K562 (cell line): ENCODE measurements around the gene ITPRID2. TPM values are rescaled to one million over a fixed set of nuclear protein-coding genes. Genes with fewer than 3 reads are reported as not detected.

ENCODE experiments used
- ATAC-seq: fragments of 200-7000 bp; cut with Tn5 transposase; 3 replicates; pipeline ENCODE4 v1.9.1; 2020; ENCODE audit warnings: moderate library complexity
- BruUV-seq: library from RNA; stranded (reverse); fragments of 400-500 nt; replicated peaks from 2 replicates; lab custom pipeline; 2021; lab: Mats Ljungman, UMichigan
- CTCF ChIA-PET: fragments of 300-600 bp; formaldehyde crosslinking; extraction: SDS; loops from one replicate; lab custom pipeline; 2021; ENCODE audit warnings: low intra/inter-chr PET ratio; lab: Yijun Ruan, JAX
- POLR2A ChIA-PET: fragments of 300-600, 350-650 bp; sonication (Branson Sonifier 250); formaldehyde crosslinking; extraction: SDS; loops from one replicate; lab custom pipeline; 2021; ENCODE audit warnings: antibody characterized with exemption, inconsistent platforms; lab: Yijun Ruan, JAX
- DNase-seq, 4 experiments: peaks; one replicate each; pipeline versions ENCODE4 v3.0.0 to v3.0.0-alpha.2; 2011 to 2018; ENCODE audit warnings: low spot score in 3 of 4, mixed read lengths in 3 of 4; ENCODE audit errors: extremely low read depth in 1 of 4
- FAIRE-seq: peaks from 2 replicates; lab custom pipeline; 2011; peaks lifted over from hg19 to GRCh38; lab: Jason Lieb, UNC
- H2AFZ ChIP-seq: 2 replicates; pipeline ENCODE4 v1.6.0; 2011; ENCODE audit warnings: low read depth, low read length, control low read depth, inconsistent platforms
- H3K27ac ChIP-seq: fragments of 200-600 bp; 3 replicates; pipeline ENCODE4 v1.8.0; 2011; ENCODE audit warnings: low read depth, mild to moderate bottlenecking, control low read depth, inconsistent platforms, low read length, moderate library complexity, mixed read lengths; ENCODE audit errors: extremely low read depth
- H3K27me3 ChIP-seq, 2 experiments: fragments of 300-600 bp in 1 of 2; 2 replicates in 1 of 2; 3 replicates in 1 of 2; pipeline versions ENCODE4 v1.6.0 to v1.8.0; 2011; ENCODE audit warnings: inconsistent platforms in 2 of 2, low read length in 2 of 2, mild to moderate bottlenecking in 1 of 2, mixed read lengths in 1 of 2, moderate library complexity in 1 of 2; ENCODE audit not compliant: control insufficient read depth in 2 of 2, insufficient read depth in 2 of 2
- H3K36me3 ChIP-seq: fragments of 300-600 bp; 3 replicates; pipeline ENCODE4 v1.8.0; 2011; ENCODE audit warnings: mild to moderate bottlenecking, low read length, inconsistent platforms; ENCODE audit not compliant: control insufficient read depth, insufficient read depth
- H3K4me1 ChIP-seq, 2 experiments: fragments of 200-600 bp in 1 of 2; replicated peaks in 1 of 2; 2 replicates in 1 of 2; 3 replicates in 1 of 2; pipeline versions ENCODE4 v1.5.1 to v1.8.0; 2011; ENCODE audit warnings: inconsistent platforms in 2 of 2, low read length in 2 of 2, mild to moderate bottlenecking in 1 of 2, mixed read lengths in 1 of 2, moderate library complexity in 1 of 2; ENCODE audit not compliant: control insufficient read depth in 2 of 2, insufficient read depth in 2 of 2
- H3K4me2 ChIP-seq: 2 replicates; pipeline ENCODE4 v1.6.1; 2011; ENCODE audit warnings: low read length, control low read depth, inconsistent platforms, mixed read lengths; ENCODE audit not compliant: insufficient read depth
- H3K4me3 ChIP-seq: fragments of 200-600 bp; sonication (generic), shearing (Covaris generic); 2 replicates; pipeline ENCODE4 v1.5.1; 2016; ENCODE audit warnings: control low read depth, inconsistent platforms
- H3K79me2 ChIP-seq: fragments of 200-600 bp; 3 replicates; pipeline ENCODE4 v1.8.0; 2011; ENCODE audit warnings: low read length, inconsistent platforms; ENCODE audit not compliant: control insufficient read depth, insufficient read depth
- H3K9ac ChIP-seq, 2 experiments: 2 replicates each; pipeline versions ENCODE4 v1.6.0 to v1.6.1; 2011; ENCODE audit warnings: low read depth in 2 of 2, low read length in 2 of 2, control low read depth in 1 of 2, inconsistent platforms in 1 of 2, mild to moderate bottlenecking in 1 of 2, mixed read lengths in 1 of 2; ENCODE audit not compliant: insufficient read depth in 1 of 2
- H3K9me1 ChIP-seq: one replicate; pipeline ENCODE4 v1.6.0; 2011; ENCODE audit warnings: inconsistent platforms, mild to moderate bottlenecking, low read length, moderate library complexity; ENCODE audit not compliant: control insufficient read depth, insufficient read depth
- H3K9me3 ChIP-seq: replicated peaks from 2 replicates; pipeline ENCODE4 v1.5.1; 2011; ENCODE audit warnings: low read depth, low read length, inconsistent platforms; ENCODE audit not compliant: control insufficient read depth, insufficient read depth
- H4K20me1 ChIP-seq: replicated peaks from 2 replicates; pipeline ENCODE4 v1.6.1; 2011; ENCODE audit warnings: low read length, inconsistent platforms, mixed read lengths; ENCODE audit not compliant: control insufficient read depth, insufficient read depth
- CEBPB ChIP-seq: fragments of 450-650 bp; IDR thresholded peaks from 2 replicates; pipeline ENCODE4 v1.6.1; 2016; ENCODE audit warnings: missing genetic modification characterization, missing compliant biosample characterization
- CEBPG ChIP-seq, 3 experiments: fragments of 200-800 bp in 1 of 3; sonication (Bioruptor generic) in 1 of 3; sonication (generic) in 1 of 3; formaldehyde crosslinking in 1 of 3; IDR thresholded peaks in 2 of 3; conservative IDR thresholded peaks in 1 of 3; 2 replicates each; pipeline versions ENCODE4 v1.6.1 to v1.8.0; 2016 to 2022; ENCODE audit warnings: missing compliant biosample characterization in 2 of 3, missing genetic modification characterization in 2 of 3, mild to moderate bottlenecking in 1 of 3, missing genetic modification reagents in 1 of 3
- NCOA4 ChIP-seq: fragments of 450-650 bp; IDR thresholded peaks from 2 replicates; pipeline ENCODE4 v1.6.1; 2018; ENCODE audit warnings: mild to moderate bottlenecking; ENCODE audit not compliant: partially characterized antibody
- POLR2H ChIP-seq: IDR thresholded peaks from 2 replicates; pipeline ENCODE4 v1.6.1; 2016; ENCODE audit warnings: missing genetic modification characterization, low read depth, mild to moderate bottlenecking, control low read depth, missing compliant biosample characterization, moderate library complexity
- SRF ChIP-seq, 2 experiments: fragments of 250-450, 450-650 bp in 1 of 2; sonication (Bioruptor Pico) in 1 of 2; sonication (generic) in 1 of 2; formaldehyde crosslinking; IDR thresholded peaks; 2 replicates each; pipeline versions ENCODE4 v1.5.0 to v1.5.1; 2020 to 2022; ENCODE audit warnings: mild to moderate bottlenecking in 1 of 2, missing genetic modification reagents in 1 of 2
- ZNF445 ChIP-seq: fragments of 250-450 bp; sonication (Bioruptor Pico); IDR thresholded peaks from 2 replicates; pipeline ENCODE4 v1.4.0; 2020; ENCODE audit warnings: low read depth, mild to moderate bottlenecking, moderate library complexity
- ZSCAN32 ChIP-seq: fragments of 450-650 bp; formaldehyde crosslinking; IDR thresholded peaks from 2 replicates; pipeline ENCODE4 v1.4.0; 2020; ENCODE audit warnings: mild to moderate bottlenecking, moderate library complexity
- WGBS: fragments of 100-300 bp; shearing (Covaris generic); methylation state at CpG from one replicate; pipeline ENCODE4 v1.1.6; 2016; ENCODE audit warnings: low coverage, mixed read lengths; ENCODE audit not compliant: insufficient coverage; ENCODE audit errors: missing lambda C conversion rate; 5-methylcytosine and 5-hydroxymethylcytosine counted together
- in situ Hi-C: fragments of 300-500 bp; cut with MboI; formaldehyde crosslinking; loops from 4 replicates; pipeline ENCODE4 v1.15.0; 2018; ENCODE audit warnings: inconsistent platforms, mixed read lengths
- intact Hi-C: fragments of 100-400 bp; cut with micrococcal nuclease; formaldehyde crosslinking; loops from 2 replicates; pipeline ENCODE4 v1.14.2; 2022
- polyA plus RNA-seq, 8 experiments: library from polyadenylated mRNA; depleted of rRNA in 4 of 8; stranded (reverse) in 5 of 8; unstranded in 3 of 8; fragments of >200 nt; fragmentation: Nextera tagmentation in 2 of 8; fragmentation: Illumina TruSeq in 1 of 8; extraction: Ambion mirVana in 2 of 8; extraction: Trizol in 1 of 8; gene quantifications; 2 replicates each; pipeline versions ENCODE4 v1.2.1 to v1.2.3, GENCODE V29; 2011 to 2014; ENCODE audit warnings: inconsistent platforms in 1 of 8, missing spikeins in 1 of 8
- total RNA-seq, 7 experiments: library from RNA; depleted of rRNA in 6 of 7; stranded (reverse); fragments of >200 nt in 6 of 7; fragmentation: Illumina TruSeq in 2 of 7; extraction: Trizol in 2 of 7; gene quantifications; 2 replicates each; pipeline versions ENCODE4 v1.2.1 to v1.2.3, GENCODE V29; 2011 to 2021; ENCODE audit warnings: low replicate concordance in 1 of 7
- TF ChIP-seq, protein P1 (sequence below), 2 experiments: IDR thresholded peaks in 1 of 2; conservative IDR thresholded peaks in 1 of 2; 2 replicates each; pipeline ENCODE4 v1.6.1; 2016; ENCODE audit warnings: low read depth in 2 of 2, mild to moderate bottlenecking in 1 of 2, missing compliant biosample characterization in 1 of 2, missing genetic modification characterization in 1 of 2, moderate library complexity in 1 of 2

ITPRID2 gene
- total and polyA plus RNA-seq, 9 of the 15 experiments (the other 6 are each of a cell fraction or from before 2014, with no cell fraction given): 18.5 to 77.8 (median 52.0) TPM

DNA sequence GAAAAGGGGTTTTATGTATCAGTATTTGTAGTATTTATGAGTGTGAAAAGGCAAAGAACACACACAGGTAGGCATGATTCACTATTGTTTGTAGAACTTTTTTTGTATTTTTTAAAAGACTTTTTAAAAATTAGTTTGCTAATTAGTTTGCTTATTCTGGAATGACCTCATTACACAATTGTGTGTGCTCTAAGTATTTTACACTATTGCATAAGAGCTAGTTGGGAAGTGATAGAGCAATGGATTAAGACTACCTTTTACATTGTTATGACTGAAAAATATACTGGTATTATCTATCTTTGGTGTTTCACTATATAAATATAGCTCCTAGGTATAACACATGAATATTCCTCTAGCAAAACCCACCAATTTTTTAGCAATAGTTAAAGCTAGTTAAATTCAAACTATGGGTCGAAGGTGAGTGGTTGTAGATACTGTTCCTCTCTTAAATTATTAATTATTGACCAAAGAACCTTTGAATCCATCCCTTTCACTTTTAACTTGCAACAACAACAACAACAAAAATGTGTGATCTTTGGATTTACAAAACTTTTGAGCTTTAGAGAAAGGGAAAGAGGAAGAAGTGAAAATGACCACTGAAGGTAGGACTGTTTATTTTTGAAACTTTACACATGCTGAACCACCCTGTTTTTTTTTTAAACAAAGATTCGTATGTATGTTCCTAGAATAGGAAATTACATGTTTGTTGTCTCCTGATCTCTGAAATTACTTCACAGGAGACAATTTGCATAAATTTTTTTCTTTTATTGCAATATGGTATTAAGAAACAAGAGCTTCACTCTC is 18.7 kb downstream of the ITPRID2 start:
- no peak for DNase-seq
- no peak for FAIRE-seq
- WGBS: 86% methylated on average over 2 of the region's 2 CpGs
- intact Hi-C loops: no loop called here
- H3K9me3 ChIP-seq: no peaks in the 10 kb centered on the region
- H3K9ac ChIP-seq: no peak overlapping the region
- TF ChIP-seq, protein P1, sequence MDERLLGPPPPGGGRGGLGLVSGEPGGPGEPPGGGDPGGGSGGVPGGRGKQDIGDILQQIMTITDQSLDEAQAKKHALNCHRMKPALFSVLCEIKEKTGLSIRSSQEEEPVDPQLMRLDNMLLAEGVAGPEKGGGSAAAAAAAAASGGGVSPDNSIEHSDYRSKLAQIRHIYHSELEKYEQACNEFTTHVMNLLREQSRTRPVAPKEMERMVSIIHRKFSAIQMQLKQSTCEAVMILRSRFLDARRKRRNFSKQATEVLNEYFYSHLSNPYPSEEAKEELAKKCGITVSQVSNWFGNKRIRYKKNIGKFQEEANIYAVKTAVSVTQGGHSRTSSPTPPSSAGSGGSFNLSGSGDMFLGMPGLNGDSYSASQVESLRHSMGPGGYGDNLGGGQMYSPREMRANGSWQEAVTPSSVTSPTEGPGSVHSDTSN (CRISPR knock-in tag; IDR thresholded peaks at IDR 0.05; ENCODE audit: low read depth): no peak
- TF ChIP-seq, protein P1 (tag; conservative IDR thresholded peaks at IDR 0.05; ENCODE audit: low read depth): no peak
- TF ChIP-seq NCOA4 (no peak), CEBPB (tag) (0 out of 2 replicates have a peak, but pooled peaks have one; percentile 45), CEBPG (CRISPR knock-in tag; IDR thresholded peaks at IDR 0.05) (no peak), CEBPG (tag; conservative IDR thresholded peaks at IDR 0.05 in 1 of 2, IDR thresholded peaks at IDR 0.05 in 1 of 2) (peak in 1 of 2 experiments; percentile 52; a peak in 1 of 4 replicates), POLR2H (tag) (no peak), SRF (CRISPR knock-in tag; IDR thresholded peaks at IDR 0.05) (no peak), ZNF445 (CRISPR knock-in tag) (no peak), ZSCAN32 (CRISPR knock-in tag) (no peak)
- H3K9me1 ChIP-seq: no peaks in the 10 kb centered on the region
- H3K4me2 ChIP-seq: no peak overlapping the region
- BruUV-seq: no TSS peak
- in situ Hi-C loops: no loop called here
- H4K20me1 ChIP-seq: no peaks in the 10 kb centered on the region
- peaks cover 88% of the 10 kb centered on the region for H3K36me3 ChIP-seq
- H3K4me1 ChIP-seq: no peaks in the 10 kb centered on the region
- ChIA-PET POLR2A (interaction anchor here (0.8 to 1.2 kb wide), 4 partner anchors 11 to 930 kb away, joined by 3 to 4 read pairs (median 4); partner anchors contain the start of gene UBE2E3), CTCF (no interaction called here)
- no peak overlapping the region for H2AFZ ChIP-seq
- peaks cover 15% of the 10 kb centered on the region; the same call in 2 of the 3 replicates for H3K79me2 ChIP-seq
- no peak overlapping the region for H3K4me3 ChIP-seq
- no peaks in the 10 kb centered on the region for H3K27me3 ChIP-seq
- ATAC-seq: no peak
- H3K27ac ChIP-seq: no peak overlapping the region
